ENCODE measurements around the gene ASIC3.

- TF ChIP-seq CTCF (IDR thresholded peaks at IDR 0.05): no peak
- TF ChIP-seq POLR2A (IDR thresholded peaks at IDR 0.05): no peak
- no peak for TF ChIP-seq POLR2AphosphoS5 (IDR thresholded peaks at IDR 0.05)
- no peak for TF ChIP-seq EP300 (IDR thresholded peaks at IDR 0.05)
These were observed 30.9 kb upstream of the ASIC3 start for GRCh38 chr7:151017370-151017952.

Data from stomach (tissue), 4 donors.